PC-9 (cell line): ENCODE results near the gene FGD5. TPM values are rescaled to one million over a fixed set of nuclear protein-coding genes. Genes with fewer than 3 reads are reported as not detected.
"Not testable (repeated sequence)": the region's sequence is repeated elsewhere in the genome, so short reads cannot be mapped to it uniquely, and the experiment has no call there.

Experiments
- BruUV-seq: library from RNA; stranded (reverse); fragments of 400-500 nt; replicated peaks from 2 replicates; lab custom pipeline; 2021; lab: Mats Ljungman, UMichigan
- CTCF ChIA-PET: fragments of 300-600 bp; sonication (Branson Sonifier 250); formaldehyde crosslinking; loops from one replicate; lab custom pipeline; 2022; ENCODE audit warnings: antibody characterized with exemption; lab: Charles Lee
- POLR2A ChIA-PET: fragments of 300-600 bp; sonication (Branson Sonifier 250); formaldehyde crosslinking; loops from one replicate; lab custom pipeline; 2022; ENCODE audit warnings: antibody characterized with exemption; ENCODE audit not compliant: unreplicated experiment; lab: Charles Lee
- DNase-seq, 2 experiments: peaks; one replicate each; pipeline versions ENCODE4 v3.0.0 to v3.0.0-alpha.2; 2015 to 2022; ENCODE audit warnings: mixed read lengths in 1 of 2
- H2AFZ ChIP-seq: fragments of 200-600 bp; sonication (generic); 2 replicates; pipeline ENCODE4 v1.8.1; 2017; ENCODE audit warnings: antibody characterized with exemption
- H3F3A ChIP-seq: fragments of 200-600 bp; sonication (generic); 2 replicates; pipeline ENCODE4 v1.8.1; 2017; ENCODE audit warnings: antibody characterized with exemption, mild to moderate bottlenecking, low read depth; ENCODE audit not compliant: insufficient read depth
- H3K27ac ChIP-seq: fragments of 200-600 bp; sonication (generic); 2 replicates; pipeline ENCODE4 v1.6.1; 2016; ENCODE audit warnings: mixed run types
- H3K27me3 ChIP-seq: fragments of 200-600 bp; sonication (generic); 2 replicates; pipeline ENCODE4 v1.6.1; 2016; ENCODE audit warnings: low read depth, mixed run types; ENCODE audit not compliant: insufficient read depth
- H3K36me3 ChIP-seq: fragments of 200-600 bp; sonication (generic); 2 replicates; pipeline ENCODE4 v1.6.1; 2016; ENCODE audit warnings: low read depth, mixed run types
- H3K4me1 ChIP-seq: fragments of 200-600 bp; sonication (generic); replicated peaks from 2 replicates; pipeline ENCODE4 v1.6.1; 2016; ENCODE audit warnings: mixed run types; ENCODE audit not compliant: insufficient read depth
- H3K4me2 ChIP-seq: fragments of 200-600 bp; sonication (generic); 2 replicates; pipeline ENCODE4 v1.6.1; 2017; ENCODE audit warnings: mixed run types
- H3K4me3 ChIP-seq: fragments of 200-600 bp; sonication (generic); 2 replicates; pipeline ENCODE4 v1.6.1; 2016; ENCODE audit warnings: mixed run types
- H3K79me2 ChIP-seq: fragments of 200-600 bp; sonication (generic); 2 replicates; pipeline ENCODE4 v1.6.1; 2017; ENCODE audit warnings: low read depth, mixed run types
- H3K9me2 ChIP-seq: fragments of 200-600 bp; sonication (generic); 2 replicates; pipeline ENCODE4 v1.8.1; 2017; ENCODE audit warnings: mild to moderate bottlenecking; ENCODE audit not compliant: insufficient read depth
- H3K9me3 ChIP-seq: fragments of 200-600 bp; sonication (generic); 2 replicates; pipeline ENCODE4 v1.8.1; 2016; ENCODE audit warnings: low read depth; ENCODE audit not compliant: insufficient read depth
- H4K20me1 ChIP-seq: fragments of 200-600 bp; sonication (generic); 2 replicates; pipeline ENCODE4 v1.8.1; 2017; ENCODE audit not compliant: insufficient read depth
- CTCF ChIP-seq: fragments of 200-600 bp; sonication (generic); conservative IDR thresholded peaks from 2 replicates; pipeline ENCODE4 v1.6.1; 2017; ENCODE audit warnings: mixed run types, antibody characterized with exemption, mild to moderate bottlenecking, moderate library complexity
- EZH2 ChIP-seq: fragments of 200-600 bp; sonication (generic); IDR thresholded peaks from 2 replicates; pipeline ENCODE4 v1.8.0; 2017; ENCODE audit warnings: antibody characterized with exemption, low read depth
- intact Hi-C: fragments of 100-400 bp; cut with micrococcal nuclease; formaldehyde crosslinking; loops from one replicate; pipeline ENCODE4 v1.10.0; 2022; ENCODE audit not compliant: unreplicated experiment
- total RNA-seq: library from RNA; stranded (reverse); gene quantifications from 2 replicates; pipeline ENCODE4 v1.2.3, GENCODE V29; 2021

FGD5 gene
- total RNA-seq, 1 experiment from 2014 or later: not detected

GRCh38 chr3:14808502-14809266 is 10.1 kb upstream of the FGD5 start:
- TF ChIP-seq CTCF (no peak), EZH2 (no peak)
- Histone ChIP-seq H3K9me3 (no peaks in the 10 kb centered on the region), H3K79me2 (no peaks in the 10 kb centered on the region), H3K27me3 (no peaks in the 10 kb centered on the region), H3K4me2 (no peak overlapping the region), H3K36me3 (no peaks in the 10 kb centered on the region), H3K9me2 (no peaks in the 10 kb centered on the region), H3K27ac (no peak overlapping the region), H3F3A (no peaks in the 10 kb centered on the region), H3K4me1 (no peaks in the 10 kb centered on the region), H4K20me1 (no peaks in the 10 kb centered on the region), H2AFZ (no peak overlapping the region), H3K4me3 (no peak overlapping the region)
- BruUV-seq: no TSS peak
- intact Hi-C loops: no loop called here
- DNase-seq: no peak
- CTCF ChIA-PET: no interaction called here
- POLR2A ChIA-PET: no interaction called here

GRCh38 chr3:14809611-14810010 is 9.2 kb upstream of the FGD5 start:
- H3K9me2 ChIP-seq, CTCF ChIA-PET, H3K4me1 ChIP-seq, intact Hi-C loops, H3K27me3 ChIP-seq, H3K9me3 ChIP-seq, POLR2A ChIA-PET, H3K4me2 ChIP-seq, H4K20me1 ChIP-seq, DNase-seq, H2AFZ ChIP-seq, H3K4me3 ChIP-seq, H3F3A ChIP-seq, H3K36me3 ChIP-seq, BruUV-seq, H3K27ac ChIP-seq, H3K79me2 ChIP-seq: not testable (repeated sequence)

- Histone ChIP-seq H4K20me1 (no peaks in the 10 kb centered on the region), H3K4me1 (no peaks in the 10 kb centered on the region), H3K27ac (no peak overlapping the region), H3F3A (no peaks in the 10 kb centered on the region), H3K4me2 (no peak overlapping the region), H3K9me2 (no peaks in the 10 kb centered on the region), H2AFZ (no peak overlapping the region), H3K9me3 (no peaks in the 10 kb centered on the region), H3K27me3 (0 out of 2 replicates have a peak, but pooled peaks cover 4% of the 10 kb centered on the region), H3K79me2 (no peaks in the 10 kb centered on the region), H3K4me3 (no peak overlapping the region), H3K36me3 (no peaks in the 10 kb centered on the region)
- intact Hi-C loops: no loop called here
- TF ChIP-seq EZH2 (no peak), CTCF (no peak)
- DNase-seq: no peak
- ChIA-PET POLR2A (no interaction called here), CTCF (no interaction called here)
- no TSS peak for BruUV-seq
Observed at GRCh38 chr3:14810070-14810791, 8.5 kb upstream of the FGD5 start.
